ENCODE results near the gene TMSB4X.

DNA sequence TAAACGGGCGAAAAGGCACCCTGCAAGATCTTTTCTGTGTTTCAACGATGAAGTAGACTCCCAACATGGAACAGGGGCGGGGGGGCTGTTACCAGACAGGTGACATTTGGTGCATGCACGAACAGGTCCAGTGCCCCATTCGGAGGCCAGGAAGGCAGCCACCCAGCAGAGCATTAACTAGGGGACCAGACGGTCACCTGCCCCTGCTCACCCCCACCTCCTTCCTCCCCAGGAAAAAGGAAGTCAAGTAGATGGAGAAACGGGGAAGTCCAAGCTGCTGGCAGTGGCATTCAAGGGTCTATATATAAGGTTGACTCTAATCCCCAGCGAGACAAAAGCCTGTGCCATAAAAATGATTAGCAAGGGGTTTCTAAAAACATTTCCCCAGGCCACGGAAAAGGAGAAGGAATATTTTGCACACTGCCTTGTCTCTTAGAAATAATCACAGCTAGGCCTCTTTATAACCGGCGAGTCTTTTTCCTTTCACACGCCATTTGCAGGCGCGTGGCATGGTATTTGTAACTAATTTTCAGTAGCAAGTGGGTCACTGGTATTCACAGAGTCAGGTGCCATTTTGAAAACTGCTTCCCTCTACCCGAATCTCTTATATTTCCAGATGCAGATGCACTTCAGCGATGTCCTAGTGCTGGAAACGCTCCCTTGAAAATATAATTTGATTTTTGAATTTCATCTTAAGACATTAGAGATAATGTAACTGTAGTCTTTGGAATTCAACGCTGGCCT is 1.2 kb upstream of the TMSB4X start:
- TF ChIP-seq, protein P1, sequence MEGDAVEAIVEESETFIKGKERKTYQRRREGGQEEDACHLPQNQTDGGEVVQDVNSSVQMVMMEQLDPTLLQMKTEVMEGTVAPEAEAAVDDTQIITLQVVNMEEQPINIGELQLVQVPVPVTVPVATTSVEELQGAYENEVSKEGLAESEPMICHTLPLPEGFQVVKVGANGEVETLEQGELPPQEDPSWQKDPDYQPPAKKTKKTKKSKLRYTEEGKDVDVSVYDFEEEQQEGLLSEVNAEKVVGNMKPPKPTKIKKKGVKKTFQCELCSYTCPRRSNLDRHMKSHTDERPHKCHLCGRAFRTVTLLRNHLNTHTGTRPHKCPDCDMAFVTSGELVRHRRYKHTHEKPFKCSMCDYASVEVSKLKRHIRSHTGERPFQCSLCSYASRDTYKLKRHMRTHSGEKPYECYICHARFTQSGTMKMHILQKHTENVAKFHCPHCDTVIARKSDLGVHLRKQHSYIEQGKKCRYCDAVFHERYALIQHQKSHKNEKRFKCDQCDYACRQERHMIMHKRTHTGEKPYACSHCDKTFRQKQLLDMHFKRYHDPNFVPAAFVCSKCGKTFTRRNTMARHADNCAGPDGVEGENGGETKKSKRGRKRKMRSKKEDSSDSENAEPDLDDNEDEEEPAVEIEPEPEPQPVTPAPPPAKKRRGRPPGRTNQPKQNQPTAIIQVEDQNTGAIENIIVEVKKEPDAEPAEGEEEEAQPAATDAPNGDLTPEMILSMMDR (IDR thresholded peaks at IDR 0.05; ENCODE audit: insufficient read depth, low read depth, low read length), result no peak
- TF ChIP-seq EZH2 (IDR thresholded peaks at IDR 0.05; ENCODE audit: insufficient read depth, low read length), result no peak

All from astrocyte (in vitro differentiated cells and primary cell).